ENCODE data around the gene NQO2.

NQO2 gene

DNA sequence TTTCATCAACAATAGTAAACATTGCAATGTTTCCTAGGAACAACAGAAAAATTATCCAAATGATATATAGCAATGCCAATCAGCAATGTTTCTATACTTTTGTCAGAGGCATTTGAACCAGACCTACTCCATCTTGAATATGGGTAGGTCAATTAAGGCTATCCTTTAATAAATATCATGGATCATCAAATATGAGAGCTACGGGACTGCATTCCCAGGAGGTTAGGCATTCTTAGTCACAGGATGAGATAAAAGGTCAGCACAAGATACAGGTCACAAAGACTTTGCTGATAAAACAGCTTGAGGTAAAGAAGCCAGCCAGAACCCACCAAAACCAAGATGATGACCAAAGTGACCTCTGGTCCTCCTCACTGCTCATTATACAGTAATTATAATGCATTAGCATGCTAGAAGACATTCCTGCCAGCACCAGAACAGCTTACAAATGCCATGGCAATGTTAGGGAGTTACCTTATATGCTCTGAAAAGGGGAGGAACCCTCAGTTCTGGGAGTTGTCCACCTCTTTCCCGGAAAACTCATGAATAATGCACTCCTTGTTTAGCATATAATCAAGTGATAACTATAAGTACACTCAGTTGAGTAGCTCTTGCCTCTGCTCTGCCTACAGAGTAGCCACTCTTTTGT is 19.8 kb upstream of the NQO2 start:
- Histone ChIP-seq H3K27me3 (ENCODE audit: insufficient read depth, low read length, poor library complexity) (peaks cover 31% of the 10 kb centered on the region), H3K36me3 (ENCODE audit: insufficient read depth, low read length) (no peaks in the 10 kb centered on the region), H3K79me2 (ENCODE audit: insufficient read depth, low read length) (no peaks in the 10 kb centered on the region), H3K9me3 (ENCODE audit: insufficient read depth, low read length, severe bottlenecking) (no peaks in the 10 kb centered on the region), H3K4me3 (ENCODE audit: low read depth in 1 of 2, low read length in 2 of 2) (no peak overlapping the region), H2AFZ (ENCODE audit: low read depth, low read length) (no peak overlapping the region), H3K4me2 (ENCODE audit: insufficient read depth, low read length) (no peak overlapping the region), H3K9ac (ENCODE audit: low read depth, low read length) (no peak overlapping the region), H3K4me1 (ENCODE audit: insufficient read depth, low read length) (no peaks in the 10 kb centered on the region), H3K27ac (ENCODE audit: low read length) (no peak overlapping the region), H4K20me1 (ENCODE audit: insufficient read depth, low read length) (no peaks in the 10 kb centered on the region)
- DNase-seq = no peak
- TF ChIP-seq, protein P1, sequence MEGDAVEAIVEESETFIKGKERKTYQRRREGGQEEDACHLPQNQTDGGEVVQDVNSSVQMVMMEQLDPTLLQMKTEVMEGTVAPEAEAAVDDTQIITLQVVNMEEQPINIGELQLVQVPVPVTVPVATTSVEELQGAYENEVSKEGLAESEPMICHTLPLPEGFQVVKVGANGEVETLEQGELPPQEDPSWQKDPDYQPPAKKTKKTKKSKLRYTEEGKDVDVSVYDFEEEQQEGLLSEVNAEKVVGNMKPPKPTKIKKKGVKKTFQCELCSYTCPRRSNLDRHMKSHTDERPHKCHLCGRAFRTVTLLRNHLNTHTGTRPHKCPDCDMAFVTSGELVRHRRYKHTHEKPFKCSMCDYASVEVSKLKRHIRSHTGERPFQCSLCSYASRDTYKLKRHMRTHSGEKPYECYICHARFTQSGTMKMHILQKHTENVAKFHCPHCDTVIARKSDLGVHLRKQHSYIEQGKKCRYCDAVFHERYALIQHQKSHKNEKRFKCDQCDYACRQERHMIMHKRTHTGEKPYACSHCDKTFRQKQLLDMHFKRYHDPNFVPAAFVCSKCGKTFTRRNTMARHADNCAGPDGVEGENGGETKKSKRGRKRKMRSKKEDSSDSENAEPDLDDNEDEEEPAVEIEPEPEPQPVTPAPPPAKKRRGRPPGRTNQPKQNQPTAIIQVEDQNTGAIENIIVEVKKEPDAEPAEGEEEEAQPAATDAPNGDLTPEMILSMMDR (IDR thresholded peaks at IDR 0.05; ENCODE audit: borderline replicate concordance, extremely low read depth, low read length, poor library complexity, severe bottlenecking) = no peak
- no peak for TF ChIP-seq EZH2 (IDR thresholded peaks at IDR 0.05; ENCODE audit: borderline replicate concordance, low read depth, low read length, severe bottlenecking)
- no peak for ATAC-seq (ENCODE audit: insufficient read depth, low read depth)

DNA sequence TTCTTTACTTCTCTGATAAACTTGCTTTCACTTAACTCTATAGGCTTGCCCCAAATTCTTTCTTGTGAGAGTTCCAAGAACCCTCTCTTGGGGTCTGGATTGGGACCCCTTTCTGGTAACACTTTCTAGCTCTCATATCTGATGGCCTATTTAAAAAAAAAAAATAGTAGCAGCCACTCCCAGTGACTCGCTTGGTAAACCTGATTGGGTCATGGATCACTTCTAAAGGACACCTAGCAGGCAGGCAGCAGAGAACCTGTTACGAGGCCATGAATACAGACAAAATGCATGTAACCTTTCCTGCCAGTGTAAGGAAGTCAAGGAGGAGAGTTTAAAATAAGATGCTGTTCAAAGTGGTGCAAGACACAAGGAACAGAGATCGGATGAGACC is 19.2 kb upstream of the NQO2 start:
- Histone ChIP-seq H3K4me1 (ENCODE audit: insufficient read depth, low read length) (no peaks in the 10 kb centered on the region), H2AFZ (ENCODE audit: low read depth, low read length) (no peak overlapping the region), H3K9me3 (ENCODE audit: insufficient read depth, low read length, severe bottlenecking) (no peaks in the 10 kb centered on the region), H3K79me2 (ENCODE audit: insufficient read depth, low read length) (no peaks in the 10 kb centered on the region), H3K27ac (ENCODE audit: low read length) (no peak overlapping the region), H3K9ac (ENCODE audit: low read depth, low read length) (no peak overlapping the region), H3K4me3 (ENCODE audit: low read depth in 1 of 2, low read length in 2 of 2) (no peak overlapping the region), H4K20me1 (ENCODE audit: insufficient read depth, low read length) (no peaks in the 10 kb centered on the region), H3K27me3 (ENCODE audit: insufficient read depth, low read length, poor library complexity) (peaks cover 34% of the 10 kb centered on the region), H3K4me2 (ENCODE audit: insufficient read depth, low read length) (no peak overlapping the region), H3K36me3 (ENCODE audit: insufficient read depth, low read length) (no peaks in the 10 kb centered on the region)
- TF ChIP-seq, protein P1 (IDR thresholded peaks at IDR 0.05; ENCODE audit: borderline replicate concordance, extremely low read depth, low read length, poor library complexity, severe bottlenecking) = no peak
- TF ChIP-seq EZH2 (IDR thresholded peaks at IDR 0.05; ENCODE audit: borderline replicate concordance, low read depth, low read length, severe bottlenecking) = no peak
- DNase-seq (no peak), ATAC-seq (ENCODE audit: insufficient read depth, low read depth) (no peak)

DNA sequence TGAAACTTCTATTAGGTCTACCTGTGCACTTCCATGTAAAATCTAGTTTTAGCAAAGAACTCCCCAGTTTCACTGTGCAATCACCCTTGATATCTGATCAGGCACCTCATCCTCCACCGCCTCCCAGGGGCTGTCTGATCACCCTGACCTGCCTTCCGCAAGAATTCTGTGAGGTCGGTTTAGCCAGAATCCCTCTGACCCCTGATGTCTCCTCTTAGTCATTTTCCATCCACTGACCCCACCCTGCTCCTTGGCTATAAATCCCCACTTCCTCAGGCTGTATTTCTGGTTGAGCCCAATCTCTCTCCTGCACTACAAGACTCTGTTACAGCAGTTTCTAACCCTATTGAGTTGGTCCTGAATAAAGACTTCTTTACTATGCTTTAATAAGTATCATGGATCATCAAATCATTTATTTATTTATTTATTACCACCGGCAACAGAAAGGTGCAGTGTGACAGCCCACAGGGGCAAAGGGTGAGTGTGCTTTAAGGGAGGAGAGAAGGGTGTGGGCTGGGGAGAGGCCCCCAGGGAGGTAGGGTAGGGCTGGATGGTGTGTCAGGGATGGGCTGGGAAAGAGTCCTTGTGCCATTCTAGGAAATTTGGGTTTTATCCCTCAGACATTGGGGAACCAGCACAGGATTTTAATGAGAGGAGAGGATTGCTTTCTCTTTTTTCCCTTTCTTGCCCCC is 17.1 kb upstream of the NQO2 start:
- H2AFZ ChIP-seq (ENCODE audit: low read depth, low read length) = no peak overlapping the region
- ATAC-seq (ENCODE audit: insufficient read depth, low read depth) = no peak
- TF ChIP-seq EZH2 (IDR thresholded peaks at IDR 0.05; ENCODE audit: borderline replicate concordance, low read depth, low read length, severe bottlenecking) = no peak
- TF ChIP-seq, protein P1 (IDR thresholded peaks at IDR 0.05; ENCODE audit: borderline replicate concordance, extremely low read depth, low read length, poor library complexity, severe bottlenecking) = no peak
- no peaks in the 10 kb centered on the region for H3K79me2 ChIP-seq (ENCODE audit: insufficient read depth, low read length)
- no peaks in the 10 kb centered on the region for H3K9me3 ChIP-seq (ENCODE audit: insufficient read depth, low read length, severe bottlenecking)
- no peak overlapping the region for H3K4me2 ChIP-seq (ENCODE audit: insufficient read depth, low read length)
- DNase-seq = no peak
- peaks cover 34% of the 10 kb centered on the region for H3K27me3 ChIP-seq (ENCODE audit: insufficient read depth, low read length, poor library complexity)
- H3K27ac ChIP-seq (ENCODE audit: low read length) = no peak overlapping the region
- H3K4me1 ChIP-seq (ENCODE audit: insufficient read depth, low read length) = no peaks in the 10 kb centered on the region
- no peaks in the 10 kb centered on the region for H4K20me1 ChIP-seq (ENCODE audit: insufficient read depth, low read length)
- no peak overlapping the region for H3K9ac ChIP-seq (ENCODE audit: low read depth, low read length)
- no peaks in the 10 kb centered on the region for H3K36me3 ChIP-seq (ENCODE audit: insufficient read depth, low read length)
- no peak overlapping the region for H3K4me3 ChIP-seq (ENCODE audit: low read depth in 1 of 2, low read length in 2 of 2)

All from DND-41 (cell line).